ENCODE measurements around the gene PLCH1. TPM values are rescaled to one million over a fixed set of nuclear protein-coding genes. Genes with fewer than 3 reads are reported as not detected.

PLCH1 gene
- total RNA-seq, 2 donors from 2014 or later = 12.0 to 12.4 TPM

DNA sequence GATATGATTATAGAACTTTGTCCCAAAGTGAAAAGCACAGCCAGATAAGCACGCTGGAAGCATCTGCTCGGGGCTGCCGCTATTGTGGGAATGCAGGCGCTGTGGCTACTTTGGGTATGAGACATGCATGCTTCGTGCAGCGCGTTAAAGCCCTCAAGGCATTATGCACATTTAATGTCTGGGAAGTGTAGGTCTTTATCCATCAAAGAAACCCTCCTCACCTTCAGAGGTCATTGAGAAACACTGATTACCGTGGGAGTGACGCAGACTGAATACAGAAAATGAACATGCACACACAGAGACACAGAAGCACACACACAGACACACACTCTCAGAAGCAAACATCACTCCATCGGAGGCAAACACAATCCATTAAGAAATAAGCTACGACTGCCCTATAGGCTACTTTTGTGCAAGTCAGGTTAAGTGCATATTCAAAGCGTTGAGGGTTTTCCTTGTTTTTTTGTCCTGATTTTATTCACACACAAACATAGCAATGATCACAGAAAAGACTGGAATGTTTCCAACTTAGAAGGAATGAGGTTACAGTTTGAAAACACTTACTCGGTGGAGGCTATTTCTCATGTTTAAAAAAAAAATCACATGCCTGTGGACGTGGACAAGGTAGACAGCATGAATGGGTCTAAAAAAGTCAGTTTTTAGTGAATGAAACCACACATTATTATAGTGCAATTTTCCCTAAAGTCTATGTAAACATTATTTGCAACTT, 68.5 kb downstream of the PLCH1 start:
- TF ChIP-seq, protein P1, sequence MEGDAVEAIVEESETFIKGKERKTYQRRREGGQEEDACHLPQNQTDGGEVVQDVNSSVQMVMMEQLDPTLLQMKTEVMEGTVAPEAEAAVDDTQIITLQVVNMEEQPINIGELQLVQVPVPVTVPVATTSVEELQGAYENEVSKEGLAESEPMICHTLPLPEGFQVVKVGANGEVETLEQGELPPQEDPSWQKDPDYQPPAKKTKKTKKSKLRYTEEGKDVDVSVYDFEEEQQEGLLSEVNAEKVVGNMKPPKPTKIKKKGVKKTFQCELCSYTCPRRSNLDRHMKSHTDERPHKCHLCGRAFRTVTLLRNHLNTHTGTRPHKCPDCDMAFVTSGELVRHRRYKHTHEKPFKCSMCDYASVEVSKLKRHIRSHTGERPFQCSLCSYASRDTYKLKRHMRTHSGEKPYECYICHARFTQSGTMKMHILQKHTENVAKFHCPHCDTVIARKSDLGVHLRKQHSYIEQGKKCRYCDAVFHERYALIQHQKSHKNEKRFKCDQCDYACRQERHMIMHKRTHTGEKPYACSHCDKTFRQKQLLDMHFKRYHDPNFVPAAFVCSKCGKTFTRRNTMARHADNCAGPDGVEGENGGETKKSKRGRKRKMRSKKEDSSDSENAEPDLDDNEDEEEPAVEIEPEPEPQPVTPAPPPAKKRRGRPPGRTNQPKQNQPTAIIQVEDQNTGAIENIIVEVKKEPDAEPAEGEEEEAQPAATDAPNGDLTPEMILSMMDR (conservative IDR thresholded peaks at IDR 0.05) = no peak
- H3K4me1 Mint-ChIP-seq = peaks cover 8% of the 10 kb centered on the region
- 73 to 82% methylated on average over 8 to 14 of the region's 14 CpGs for WGBS, 2 experiments (ENCODE audit: insufficient coverage in 1 of 2, insufficient read length in 1 of 2)
- Histone ChIP-seq H3K9ac (ENCODE audit: extremely low read depth, low read length, poor library complexity, severe bottlenecking) (no peak overlapping the region), H3K27ac (ENCODE audit: low read depth, low read length) (no peak overlapping the region), H3K9me3 (ENCODE audit: control insufficient read depth, low read length) (no peaks in the 10 kb centered on the region), H3K4me3 (ENCODE audit: low read length) (no peak overlapping the region), H3K27me3 (ENCODE audit: control insufficient read depth, insufficient read depth, low read length, poor library complexity, severe bottlenecking) (no peaks in the 10 kb centered on the region), H3K36me3 (ENCODE audit: control insufficient read depth, insufficient read depth, low read length) (no peaks in the 10 kb centered on the region), H3K4me1 (ENCODE audit: control insufficient read depth, insufficient read depth, low read length) (no peaks in the 10 kb centered on the region)
- H3K27ac Mint-ChIP-seq = no peak overlapping the region
- H3K36me3 Mint-ChIP-seq (ENCODE audit: low read depth) = no peaks in the 10 kb centered on the region
- DNase-seq = no peak
- peaks cover 28% of the 10 kb centered on the region for H3K27me3 Mint-ChIP-seq (ENCODE audit: insufficient read depth)
- H3K9me3 Mint-ChIP-seq = no peaks in the 10 kb centered on the region
- no peak overlapping the region for H3K4me3 Mint-ChIP-seq

DNA sequence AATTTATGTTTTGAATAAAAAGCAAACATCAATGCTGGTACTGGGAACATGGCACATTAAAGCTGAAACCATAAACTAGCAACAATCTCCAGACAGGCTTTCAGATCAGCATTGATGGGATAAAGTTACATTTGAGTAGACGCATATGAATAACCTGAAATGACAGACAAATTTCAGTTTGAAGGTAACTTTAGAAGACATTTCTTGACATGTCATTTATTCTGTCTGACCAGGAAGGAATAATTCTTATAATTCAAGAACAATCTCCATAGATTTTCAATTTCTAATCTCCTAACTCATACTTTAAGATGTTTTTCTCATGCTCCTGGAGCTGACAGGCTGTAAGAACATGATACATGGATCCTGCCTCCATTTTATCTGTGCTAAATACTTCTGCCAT, 69.8 kb downstream of the PLCH1 start:
- Histone ChIP-seq H3K4me3 (ENCODE audit: low read length) (no peak overlapping the region), H3K9ac (ENCODE audit: extremely low read depth, low read length, poor library complexity, severe bottlenecking) (no peak overlapping the region), H3K27me3 (ENCODE audit: control insufficient read depth, insufficient read depth, low read length, poor library complexity, severe bottlenecking) (no peaks in the 10 kb centered on the region), H3K27ac (ENCODE audit: low read depth, low read length) (no peak overlapping the region), H3K9me3 (ENCODE audit: control insufficient read depth, low read length) (no peaks in the 10 kb centered on the region), H3K4me1 (ENCODE audit: control insufficient read depth, insufficient read depth, low read length) (no peaks in the 10 kb centered on the region), H3K36me3 (ENCODE audit: control insufficient read depth, insufficient read depth, low read length) (no peaks in the 10 kb centered on the region)
- H3K27me3 Mint-ChIP-seq (ENCODE audit: insufficient read depth) = peaks cover 28% of the 10 kb centered on the region
- 80 to 87% methylated on average over 1 of the region's 1 CpG for WGBS, 2 experiments (ENCODE audit: insufficient coverage in 1 of 2, insufficient read length in 1 of 2)
- H3K36me3 Mint-ChIP-seq (ENCODE audit: low read depth) = no peaks in the 10 kb centered on the region
- H3K27ac Mint-ChIP-seq = no peak overlapping the region
- no peak for DNase-seq
- peaks cover 4% of the 10 kb centered on the region for H3K4me1 Mint-ChIP-seq
- TF ChIP-seq, protein P1 (conservative IDR thresholded peaks at IDR 0.05) = no peak
- H3K4me3 Mint-ChIP-seq = no peak overlapping the region
- H3K9me3 Mint-ChIP-seq = no peaks in the 10 kb centered on the region

DNA sequence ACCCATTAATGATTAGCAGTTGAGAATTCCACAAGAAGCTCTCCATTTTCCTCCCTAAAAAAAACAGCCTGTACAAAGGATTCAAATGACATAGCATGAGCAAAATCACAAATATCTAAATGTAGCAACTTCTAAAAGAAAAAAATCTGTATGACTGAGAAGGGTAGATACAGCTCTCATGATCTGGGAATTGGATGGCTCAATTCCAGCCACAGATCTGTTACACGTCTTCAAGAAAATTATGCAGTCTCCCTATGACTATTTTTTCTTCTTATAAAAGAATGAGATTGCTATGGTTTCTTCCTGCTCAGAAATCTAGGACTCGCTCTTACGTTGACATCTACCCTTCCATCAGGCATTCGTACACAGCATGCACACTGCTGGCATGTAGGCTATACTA, 71.5 kb downstream of the PLCH1 start:
- H3K4me1 ChIP-seq (ENCODE audit: control insufficient read depth, insufficient read depth, low read length) = no peaks in the 10 kb centered on the region
- peaks cover 28% of the 10 kb centered on the region for H3K27me3 Mint-ChIP-seq (ENCODE audit: insufficient read depth)
- no peaks in the 10 kb centered on the region for H3K36me3 ChIP-seq (ENCODE audit: control insufficient read depth, insufficient read depth, low read length)
- no peaks in the 10 kb centered on the region for H3K36me3 Mint-ChIP-seq (ENCODE audit: low read depth)
- no peak overlapping the region for H3K4me3 Mint-ChIP-seq
- H3K9me3 ChIP-seq (ENCODE audit: control insufficient read depth, low read length) = no peaks in the 10 kb centered on the region
- no peak overlapping the region for H3K4me3 ChIP-seq (ENCODE audit: low read length)
- peaks cover 4% of the 10 kb centered on the region for H3K4me1 Mint-ChIP-seq
- TF ChIP-seq, protein P1 (conservative IDR thresholded peaks at IDR 0.05) = no peak
- H3K9ac ChIP-seq (ENCODE audit: extremely low read depth, low read length, poor library complexity, severe bottlenecking) = no peak overlapping the region
- no peak overlapping the region for H3K27ac Mint-ChIP-seq
- no peaks in the 10 kb centered on the region for H3K9me3 Mint-ChIP-seq
- no peaks in the 10 kb centered on the region for H3K27me3 ChIP-seq (ENCODE audit: control insufficient read depth, insufficient read depth, low read length, poor library complexity, severe bottlenecking)
- 88 to 100% methylated on average over 4 of the region's 4 CpGs for WGBS, 2 experiments (ENCODE audit: insufficient coverage in 1 of 2, insufficient read length in 1 of 2)
- no peak overlapping the region for H3K27ac ChIP-seq (ENCODE audit: low read depth, low read length)
- no peak for DNase-seq
